SU-DHL-6 (cell line): ENCODE results near the gene WDR37.

Experiments
- H2AFZ ChIP-seq: fragments of 200-600 bp; sonication (generic); 2 replicates; pipeline ENCODE4 v1.6.1; 2014; ENCODE audit warnings: low read depth, mild to moderate bottlenecking, moderate library complexity, mixed read lengths, antibody characterized with exemption, low read length; ENCODE audit not compliant: severe bottlenecking
- H3F3A ChIP-seq: fragments of 200-600 bp; shearing (Covaris generic); 2 replicates; pipeline ENCODE4 v1.6.0; 2016; ENCODE audit warnings: antibody characterized with exemption, mild to moderate bottlenecking; ENCODE audit not compliant: insufficient read depth
- H3K27ac ChIP-seq: fragments of 200-600 bp; sonication (generic); 2 replicates; pipeline ENCODE4 v1.5.1; 2016; ENCODE audit warnings: low read depth, mild to moderate bottlenecking, low read length, moderate library complexity, mixed read lengths
- H3K27me3 ChIP-seq: fragments of 200-600 bp; sonication (generic), shearing (Covaris generic); 2 replicates; pipeline ENCODE4 v1.6.0; 2014; ENCODE audit warnings: mild to moderate bottlenecking, low read length
- H3K36me3 ChIP-seq: fragments of 200-600 bp; sonication (generic); 2 replicates; pipeline ENCODE4 v1.6.1; 2014; ENCODE audit warnings: mild to moderate bottlenecking, low read length, mixed read lengths
- H3K4me2 ChIP-seq: fragments of 300-600, 200-600 bp; shearing (Covaris generic), sonication (generic); 2 replicates; pipeline ENCODE4 v1.6.0; 2014; ENCODE audit warnings: low read length, low read depth, mild to moderate bottlenecking; ENCODE audit not compliant: poor library complexity, severe bottlenecking
- H3K4me3 ChIP-seq: fragments of 200-600 bp; sonication (generic); 2 replicates; pipeline ENCODE4 v1.5.1; 2014; ENCODE audit warnings: antibody characterized with exemption, low read length, mild to moderate bottlenecking, mixed read lengths; ENCODE audit not compliant: insufficient read depth, poor library complexity, severe bottlenecking
- H3K79me2 ChIP-seq: fragments of 200-600 bp; sonication (generic); 2 replicates; pipeline ENCODE4 v1.6.1; 2014; ENCODE audit warnings: mild to moderate bottlenecking, low read length, moderate library complexity; ENCODE audit not compliant: insufficient read depth
- H3K9ac ChIP-seq: fragments of 200-600 bp; sonication (generic); 2 replicates; pipeline ENCODE4 v1.7.0; 2014; ENCODE audit warnings: mild to moderate bottlenecking, low read length
- H3K9me2 ChIP-seq: fragments of 200-600 bp; sonication (generic); replicated peaks from 2 replicates; pipeline ENCODE4 v1.6.1; 2014; ENCODE audit warnings: low read length; ENCODE audit not compliant: insufficient read depth
- H3K9me3 ChIP-seq: fragments of 200-600 bp; sonication (generic); 2 replicates; pipeline ENCODE4 v1.6.1; 2014; ENCODE audit warnings: low read length, mixed read lengths; ENCODE audit not compliant: insufficient read depth
- H4K20me1 ChIP-seq: fragments of 200-600 bp; sonication (generic); 2 replicates; pipeline ENCODE4 v1.6.1; 2014; ENCODE audit warnings: low read depth, mild to moderate bottlenecking, antibody characterized with exemption, low read length, moderate library complexity, mixed read lengths
- CTCF ChIP-seq: fragments of 200-600 bp; sonication (generic); IDR thresholded peaks from one replicate; pipeline ENCODE4 v1.5.1; 2017; ENCODE audit warnings: antibody characterized with exemption, mild to moderate bottlenecking, low read length, moderate library complexity; ENCODE audit not compliant: insufficient read depth, poor library complexity, severe bottlenecking
- EZH2phosphoT487 ChIP-seq: fragments of 200-600 bp; sonication (generic), shearing (Covaris generic); conservative IDR thresholded peaks from 2 replicates; pipeline ENCODE4 v1.6.1; 2018; ENCODE audit warnings: mild to moderate bottlenecking, antibody characterized with exemption, low read length, moderate library complexity, mixed read lengths

WDR37 gene

GRCh38 chr10:1156616-1156886 is 100.4 kb downstream of the WDR37 start:
- H3K9ac ChIP-seq = no peak overlapping the region
- no peaks in the 10 kb centered on the region for H3K79me2 ChIP-seq
- H3K27ac ChIP-seq = no peak overlapping the region
- no peaks in the 10 kb centered on the region for H3K27me3 ChIP-seq
- no peaks in the 10 kb centered on the region for H4K20me1 ChIP-seq
- H3K36me3 ChIP-seq = no peaks in the 10 kb centered on the region
- no peak overlapping the region for H3K4me3 ChIP-seq
- no peaks in the 10 kb centered on the region for H3F3A ChIP-seq
- H3K9me3 ChIP-seq = no peaks in the 10 kb centered on the region
- H3K4me2 ChIP-seq = no peak overlapping the region
- TF ChIP-seq EZH2phosphoT487 (no peak), CTCF (no peak)
- H3K9me2 ChIP-seq = no peaks in the 10 kb centered on the region
- no peak overlapping the region for H2AFZ ChIP-seq

- no peaks in the 10 kb centered on the region for H3K9me3 ChIP-seq
- H3K27me3 ChIP-seq = no peaks in the 10 kb centered on the region
- H3K27ac ChIP-seq = no peak overlapping the region
- no peaks in the 10 kb centered on the region for H3F3A ChIP-seq
- TF ChIP-seq CTCF = no peak
- no peak for TF ChIP-seq EZH2phosphoT487
- H3K36me3 ChIP-seq = no peaks in the 10 kb centered on the region
- H3K9ac ChIP-seq = no peak overlapping the region
- H4K20me1 ChIP-seq = no peaks in the 10 kb centered on the region
- H3K4me3 ChIP-seq = no peak overlapping the region
- no peak overlapping the region for H2AFZ ChIP-seq
- no peak overlapping the region for H3K4me2 ChIP-seq
- H3K9me2 ChIP-seq = no peaks in the 10 kb centered on the region
- no peaks in the 10 kb centered on the region for H3K79me2 ChIP-seq
Measured at GRCh38 chr10:1156921-1157614, 100.9 kb downstream of the WDR37 start.

- Histone ChIP-seq H3K36me3 (no peaks in the 10 kb centered on the region), H3K4me2 (no peak overlapping the region), H3K9ac (no peak overlapping the region), H3K79me2 (no peaks in the 10 kb centered on the region), H3K9me3 (no peaks in the 10 kb centered on the region), H3K4me3 (no peak overlapping the region), H3K27ac (no peak overlapping the region), H2AFZ (no peak overlapping the region), H3K27me3 (no peaks in the 10 kb centered on the region), H3K9me2 (no peaks in the 10 kb centered on the region), H4K20me1 (no peaks in the 10 kb centered on the region), H3F3A (no peaks in the 10 kb centered on the region)
- TF ChIP-seq CTCF (no peak), EZH2phosphoT487 (no peak)
Measured at GRCh38 chr10:1157615-1157933, 101.4 kb downstream of the WDR37 start.
